Urinary bladder (tissue), 4 donors: Measurements from ENCODE around the gene CCDC71L. TPM values are rescaled to one million over a fixed set of nuclear protein-coding genes. Genes with fewer than 3 reads are reported as not detected.

Experiments
- DNase-seq: peaks from one replicate; pipeline ENCODE4 v3.0.0-alpha.2; 2015; ENCODE audit errors: extremely low spot score
- H3K27ac ChIP-seq: one replicate; pipeline ENCODE4 v1.5.1; 2013; ENCODE audit warnings: low read depth, mild to moderate bottlenecking, moderate library complexity
- H3K36me3 ChIP-seq: one replicate; pipeline ENCODE4 v1.6.1; 2013; ENCODE audit warnings: mild to moderate bottlenecking, moderate library complexity; ENCODE audit not compliant: insufficient read depth
- H3K4me1 ChIP-seq: one replicate; pipeline ENCODE4 v1.6.1; 2013; ENCODE audit warnings: mild to moderate bottlenecking, moderate library complexity; ENCODE audit not compliant: insufficient read depth
- H3K4me3 ChIP-seq: one replicate; pipeline ENCODE4 v1.5.1; 2013; ENCODE audit warnings: low read depth, low read length
- WGBS: extraction: QIAGEN DNeasy Blood & Tissue Kit; methylation state at CpG from one replicate; pipeline ENCODE4 v1.1.7; 2013; 5-methylcytosine and 5-hydroxymethylcytosine counted together
- polyA plus RNA-seq: library from polyadenylated mRNA; stranded (reverse); fragments of 200-250 nt; gene quantifications from one replicate; pipeline ENCODE4 v1.2.3, GENCODE V29; 2013
- total RNA-seq: library from RNA; depleted of rRNA; stranded (reverse); fragments of >200 nt; gene quantifications from one replicate; pipeline ENCODE4 v1.2.3, GENCODE V29; 2014
- donor health status: healthy with polysubstance abuse.
- donor health status: healthy.

Gene CCDC71L
- total and polyA plus RNA-seq, 2 donors: 10.6 to 24.3 TPM

GRCh38 chr7:106625678-106626301 lies 35.2 kb downstream of the CCDC71L start:
- DNase-seq: no peak
- Histone ChIP-seq H3K4me1 (no peaks in the 10 kb centered on the region), H3K27ac (no peak overlapping the region), H3K36me3 (no peaks in the 10 kb centered on the region), H3K4me3 (no peak overlapping the region)
- WGBS: 74% methylated on average over 6 of the region's 6 CpGs

GRCh38 chr7:106623853-106624252 lies 37.1 kb downstream of the CCDC71L start:
- no peaks in the 10 kb centered on the region for H3K36me3 ChIP-seq
- no peak for DNase-seq
- H3K27ac ChIP-seq: no peak overlapping the region
- no peaks in the 10 kb centered on the region for H3K4me1 ChIP-seq
- no peak overlapping the region for H3K4me3 ChIP-seq

- 61% methylated on average over 2 of the region's 2 CpGs for whole genome bisulfite sequencing
Measured at GRCh38 chr7:106623315-106623660, 37.7 kb downstream of the CCDC71L start.

DNA sequence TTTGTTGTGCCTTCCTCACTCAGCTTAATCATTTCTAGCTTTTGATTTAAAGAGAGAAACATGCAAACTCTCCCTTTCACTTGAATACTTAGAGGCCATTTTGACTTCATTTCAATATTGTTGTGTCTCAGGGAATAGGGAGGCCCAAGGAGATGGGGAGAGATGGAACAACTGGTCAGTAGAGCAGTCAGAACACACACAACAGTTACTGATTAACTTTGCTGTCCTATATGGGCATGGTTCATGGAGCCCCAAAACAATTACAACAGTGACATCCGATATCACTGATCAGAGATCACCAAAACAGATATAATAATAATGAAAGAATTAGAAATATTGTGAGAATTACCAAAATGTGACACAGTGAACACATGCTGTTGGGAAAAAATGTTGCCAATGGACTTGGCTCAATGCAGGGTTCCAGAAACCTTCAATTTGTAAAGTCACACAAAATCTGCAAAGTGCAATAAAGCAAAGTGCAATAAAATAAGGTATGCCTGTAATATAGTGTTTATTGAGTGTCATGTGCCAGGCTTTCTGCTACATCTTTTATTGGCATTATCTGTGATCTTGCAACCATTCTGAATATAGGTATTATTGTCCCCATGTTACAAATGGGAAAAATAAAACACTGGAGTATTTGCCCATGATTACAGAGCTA lies 38.2 kb downstream of the CCDC71L start:
- no peak overlapping the region for H3K4me3 ChIP-seq
- no peak overlapping the region for H3K27ac ChIP-seq
- DNase-seq: no peak
- 74% methylated on average over 1 of the region's 1 CpG for WGBS
- no peaks in the 10 kb centered on the region for H3K36me3 ChIP-seq
- no peaks in the 10 kb centered on the region for H3K4me1 ChIP-seq

More at GRCh38 chr7:106623315-106623660, 37.7 kb downstream of the CCDC71L start:
- Histone ChIP-seq H3K36me3 (no peaks in the 10 kb centered on the region), H3K4me1 (no peaks in the 10 kb centered on the region), H3K4me3 (no peak overlapping the region), H3K27ac (no peak overlapping the region)
- no peak for DNase-seq

GRCh38 chr7:106621393-106622132 lies 39.4 kb downstream of the CCDC71L start:
- H3K4me1 ChIP-seq: no peaks in the 10 kb centered on the region
- DNase-seq: no peak
- no peak overlapping the region for H3K27ac ChIP-seq
- 77% methylated on average over 4 of the region's 4 CpGs for WGBS
- H3K4me3 ChIP-seq: no peak overlapping the region
- no peaks in the 10 kb centered on the region for H3K36me3 ChIP-seq

DNA sequence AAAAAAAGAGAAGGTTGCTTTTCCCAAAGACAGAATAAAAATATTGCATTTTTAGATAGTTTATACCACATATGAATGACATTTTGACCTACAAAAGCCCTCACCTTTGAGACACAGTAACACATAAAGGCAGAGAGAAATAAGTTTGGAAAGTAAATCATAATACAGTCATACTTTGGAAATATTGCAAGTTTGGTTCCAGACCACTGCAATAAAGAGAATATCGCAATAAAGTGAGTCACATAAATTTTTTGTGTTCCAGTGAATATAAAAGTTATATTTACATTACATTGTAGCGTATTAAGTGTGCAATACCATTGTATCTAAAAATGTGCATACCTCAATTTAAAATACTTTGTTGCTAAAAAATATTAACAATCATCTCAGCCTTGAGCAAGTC lies 40.3 kb downstream of the CCDC71L start:
- no peak for DNase-seq
- WGBS: 89% methylated on average over 2 of the region's 2 CpGs
- Histone ChIP-seq H3K27ac (no peak overlapping the region), H3K4me3 (no peak overlapping the region), H3K36me3 (no peaks in the 10 kb centered on the region), H3K4me1 (no peaks in the 10 kb centered on the region)

DNA sequence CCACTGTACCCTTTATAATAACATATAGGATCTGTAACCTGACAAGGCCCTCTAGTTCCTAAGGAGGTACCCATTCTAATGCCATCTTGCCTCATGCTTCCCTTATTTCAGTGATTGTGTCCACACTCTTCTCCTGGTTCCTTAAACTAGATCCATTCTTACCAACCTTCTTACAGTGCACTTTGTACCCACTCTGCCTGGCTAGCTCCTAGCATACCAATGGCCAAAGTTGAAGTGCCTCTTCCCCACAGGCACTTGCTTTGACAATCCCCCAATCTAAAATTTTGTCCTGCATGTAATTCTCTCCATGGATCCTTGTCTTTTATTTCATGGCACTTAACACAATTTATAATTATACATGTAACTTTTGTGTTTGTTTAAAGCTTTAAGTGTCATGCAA lies 40.9 kb downstream of the CCDC71L start:
- H3K27ac ChIP-seq: no peak overlapping the region
- no peaks in the 10 kb centered on the region for H3K4me1 ChIP-seq
- no peaks in the 10 kb centered on the region for H3K36me3 ChIP-seq
- no peak for DNase-seq
- H3K4me3 ChIP-seq: no peak overlapping the region

DNA sequence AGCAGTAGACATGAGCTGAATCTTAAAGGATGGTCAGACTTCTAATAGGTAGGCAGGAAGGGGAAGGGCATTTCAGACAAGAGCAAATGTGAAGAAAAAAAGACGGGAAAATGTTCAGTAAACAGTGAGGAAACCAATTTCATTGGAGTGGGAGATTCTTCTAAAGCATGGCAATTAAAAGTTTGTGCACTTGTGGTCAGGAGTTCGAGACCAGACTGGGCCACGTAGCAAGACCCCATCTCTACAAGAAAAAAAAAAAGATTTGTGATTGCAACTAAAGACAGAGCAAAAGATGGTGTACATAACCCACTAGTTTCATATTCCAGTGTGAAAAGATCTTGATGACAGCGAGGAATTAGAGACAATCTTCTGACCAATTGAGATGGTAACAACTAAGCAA lies 41.7 kb downstream of the CCDC71L start:
- Histone ChIP-seq H3K36me3 (no peaks in the 10 kb centered on the region), H3K27ac (no peak overlapping the region), H3K4me3 (no peak overlapping the region), H3K4me1 (no peaks in the 10 kb centered on the region)
- no peak for DNase-seq
- WGBS: 93% methylated on average over 4 of the region's 4 CpGs

GRCh38 chr7:106618480-106618879 lies 42.5 kb downstream of the CCDC71L start:
- WGBS: 65% methylated on average over 1 of the region's 1 CpG

GRCh38 chr7:106617860-106618259 lies 43.1 kb downstream of the CCDC71L start:
- WGBS: 38% methylated on average over 2 of the region's 2 CpGs
- Histone ChIP-seq H3K36me3 (no peaks in the 10 kb centered on the region), H3K4me1 (no peaks in the 10 kb centered on the region), H3K4me3 (no peak overlapping the region), H3K27ac (no peak overlapping the region)
- no peak for DNase-seq

More at GRCh38 chr7:106618480-106618879, 42.5 kb downstream of the CCDC71L start:
- Histone ChIP-seq H3K4me3 (no peak overlapping the region), H3K27ac (no peak overlapping the region), H3K36me3 (no peaks in the 10 kb centered on the region), H3K4me1 (no peaks in the 10 kb centered on the region)
- DNase-seq: no peak

GRCh38 chr7:106616708-106617051 lies 44.3 kb downstream of the CCDC71L start:
- no peak for DNase-seq
- no peak overlapping the region for H3K4me3 ChIP-seq
- no peaks in the 10 kb centered on the region for H3K36me3 ChIP-seq
- H3K27ac ChIP-seq: no peak overlapping the region
- H3K4me1 ChIP-seq: no peaks in the 10 kb centered on the region

DNA sequence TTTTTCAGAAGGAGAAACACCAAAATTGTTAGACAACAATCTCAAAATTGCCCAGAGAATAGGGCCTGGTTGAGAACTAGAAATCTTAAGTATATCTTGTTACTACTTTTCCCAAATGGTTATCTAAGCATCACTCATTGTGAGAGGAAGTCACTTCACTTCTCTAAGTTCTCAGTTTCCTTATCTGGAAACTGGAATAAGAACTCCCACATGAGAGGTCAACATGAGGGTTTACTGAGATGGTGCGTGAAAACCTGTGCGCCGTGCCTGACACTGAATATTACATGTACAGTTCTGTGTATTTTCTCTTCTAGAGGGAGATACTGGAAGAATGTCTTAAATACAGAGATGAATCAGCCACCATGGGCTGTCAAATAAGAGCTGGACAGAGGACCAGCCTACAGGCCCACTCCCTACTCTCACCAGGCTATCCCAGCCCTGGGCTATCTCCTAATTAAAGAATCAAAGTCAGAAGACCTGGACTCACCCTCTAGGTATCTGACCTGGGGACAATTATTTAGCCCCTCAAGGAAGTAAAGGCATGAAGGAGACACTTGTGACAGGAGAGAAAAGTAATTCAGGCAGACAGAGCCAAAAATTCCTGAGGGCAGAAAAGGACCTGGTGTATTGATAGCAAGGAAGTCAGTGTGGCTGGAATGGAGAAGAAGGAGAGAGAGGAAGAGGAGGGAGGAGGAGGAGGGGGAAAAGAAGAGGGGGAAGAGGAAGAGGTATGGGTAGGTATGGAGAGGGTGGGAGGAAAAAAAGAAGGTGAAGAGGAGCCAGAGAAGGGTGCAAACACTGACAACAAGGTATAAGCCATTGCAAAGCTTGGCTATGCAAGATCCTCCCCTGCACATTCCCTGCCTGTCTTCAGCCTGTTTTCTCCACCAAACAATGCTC lies 44.9 kb downstream of the CCDC71L start:
- no peaks in the 10 kb centered on the region for H3K4me1 ChIP-seq
- no peaks in the 10 kb centered on the region for H3K36me3 ChIP-seq
- DNase-seq: no peak
- no peak overlapping the region for H3K27ac ChIP-seq
- 96% methylated on average over 3 of the region's 3 CpGs for WGBS
- no peak overlapping the region for H3K4me3 ChIP-seq

GRCh38 chr7:106614751-106615150 lies 46.2 kb downstream of the CCDC71L start:
- Histone ChIP-seq H3K36me3 (no peaks in the 10 kb centered on the region), H3K27ac (no peak overlapping the region), H3K4me3 (no peak overlapping the region), H3K4me1 (no peaks in the 10 kb centered on the region)
- WGBS: 38% methylated on average over 2 of the region's 2 CpGs
- DNase-seq: no peak
